T-helper 1 cell (primary cell): ENCODE measurements around the gene ERLEC1.
"Not testable (repeated sequence)": the region's sequence is repeated elsewhere in the genome, so short reads cannot be mapped to it uniquely, and the experiment has no call there.

Experiments used
- DNase-seq, 5 donors: peaks; one replicate each; pipeline ENCODE4 v3.0.0-alpha.2; 2012 to 2020

ERLEC1 gene

DNA sequence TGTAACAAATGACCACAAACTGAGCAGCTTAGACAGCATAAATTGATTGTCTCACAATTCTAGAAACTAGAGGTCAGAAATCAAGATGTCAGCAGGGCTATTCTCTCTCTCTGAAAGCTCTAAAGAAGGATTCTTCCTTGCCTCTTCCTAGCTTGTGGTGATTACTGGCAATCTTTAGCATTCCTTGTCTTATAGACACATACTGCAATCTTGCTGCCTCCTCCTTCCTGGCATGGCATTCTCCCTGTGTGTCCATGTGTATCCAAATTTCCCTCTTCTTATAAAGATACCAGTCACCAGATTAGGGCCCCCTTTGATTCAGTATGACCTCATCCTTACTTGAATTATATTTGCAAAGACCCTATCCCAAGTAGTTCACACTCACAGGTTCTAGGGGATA is 2.4 kb upstream of the ERLEC1 start:
- no peak for DNase-seq

DNA sequence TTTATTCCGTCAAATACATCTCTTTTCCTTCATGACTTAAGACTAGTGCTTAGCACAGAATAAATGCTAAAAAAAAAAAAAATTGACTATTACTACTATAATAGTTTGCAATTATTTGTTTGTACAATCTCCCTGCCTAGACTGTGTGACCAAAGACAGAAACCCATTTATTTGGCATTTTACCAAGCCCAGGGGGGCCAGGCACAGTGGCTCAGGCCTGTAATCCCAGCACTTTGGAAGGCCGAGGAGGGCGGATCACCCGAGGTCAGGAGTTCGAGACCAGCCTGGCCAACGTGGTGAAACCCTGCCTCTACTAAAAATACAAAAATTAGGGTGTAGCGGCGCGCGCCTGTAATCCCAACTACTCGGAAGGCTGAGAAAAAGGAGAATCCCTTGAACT is 1.5 kb upstream of the ERLEC1 start:
- DNase-seq: no peak

DNA sequence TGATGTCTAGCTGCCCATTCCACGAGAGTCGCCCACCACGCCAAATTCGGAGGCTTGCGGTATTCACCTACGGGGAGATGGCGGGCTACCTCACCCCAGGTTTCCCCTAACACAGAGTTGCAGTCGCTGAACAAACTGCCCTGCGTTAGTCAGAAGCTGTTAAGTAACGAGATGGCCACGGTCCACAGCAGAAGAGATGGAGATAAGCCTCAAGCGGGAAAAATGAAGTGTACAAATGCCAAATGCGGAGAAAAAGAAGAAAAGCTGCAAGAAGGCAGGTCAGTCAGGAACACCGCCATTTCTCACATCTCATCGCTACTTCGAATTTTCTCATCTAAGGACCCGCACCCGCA is 516 bp upstream of the ERLEC1 start:
- DNase-seq: peak in 3 of 5 donors; percentile 8 to 20 (median 18)

DNA sequence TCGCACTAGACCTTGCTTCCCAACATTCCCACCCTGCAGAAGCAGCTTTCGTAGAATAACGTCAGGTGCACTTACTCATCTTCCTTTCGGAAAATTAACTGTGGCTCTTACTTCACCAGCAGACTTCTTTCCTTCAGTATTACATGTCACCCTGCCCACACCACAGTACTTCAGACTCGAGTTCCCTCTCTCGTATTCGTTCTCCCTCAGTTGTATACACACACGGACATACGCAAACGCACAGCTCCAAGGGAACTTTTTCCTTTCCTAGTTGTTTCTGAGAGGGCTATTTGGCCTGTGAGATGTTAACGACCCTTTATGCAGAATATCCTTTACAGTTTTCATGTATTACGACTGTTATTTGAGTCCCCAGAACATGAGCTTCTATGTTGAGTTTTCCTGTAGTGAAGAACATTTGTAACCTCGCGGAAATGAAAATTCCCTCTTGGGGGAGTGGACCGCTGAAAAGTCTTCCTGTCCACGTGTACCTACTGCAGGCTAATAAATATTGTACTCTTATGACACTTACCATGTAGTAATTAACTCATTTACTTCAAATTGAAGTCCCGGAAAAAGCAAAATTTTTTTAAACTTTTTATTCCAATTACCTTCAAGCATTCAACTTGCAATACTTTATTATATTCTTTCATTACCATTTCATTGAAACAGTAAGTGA is 908 bp downstream of the ERLEC1 start:
- DNase-seq: no peak

DNA sequence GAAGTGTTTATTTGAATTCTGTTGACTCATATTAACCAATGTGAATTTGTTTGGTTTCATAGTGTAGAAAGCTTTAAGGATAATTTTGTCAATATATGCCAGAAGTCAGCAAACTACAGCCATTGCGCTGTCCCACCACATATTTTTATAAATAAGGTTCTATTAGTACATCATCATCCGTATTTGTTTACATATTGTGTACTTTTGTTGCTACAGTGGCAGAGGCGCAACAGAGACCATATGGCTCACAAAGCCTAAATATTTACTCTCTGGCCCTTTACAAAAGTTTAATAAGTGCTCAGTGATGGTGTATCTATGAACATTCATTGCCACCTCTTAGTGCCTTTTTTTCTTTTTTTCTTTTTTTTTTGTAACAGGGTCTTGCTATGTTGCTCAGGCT is 6.4 kb downstream of the ERLEC1 start:
- DNase-seq: no peak

DNA sequence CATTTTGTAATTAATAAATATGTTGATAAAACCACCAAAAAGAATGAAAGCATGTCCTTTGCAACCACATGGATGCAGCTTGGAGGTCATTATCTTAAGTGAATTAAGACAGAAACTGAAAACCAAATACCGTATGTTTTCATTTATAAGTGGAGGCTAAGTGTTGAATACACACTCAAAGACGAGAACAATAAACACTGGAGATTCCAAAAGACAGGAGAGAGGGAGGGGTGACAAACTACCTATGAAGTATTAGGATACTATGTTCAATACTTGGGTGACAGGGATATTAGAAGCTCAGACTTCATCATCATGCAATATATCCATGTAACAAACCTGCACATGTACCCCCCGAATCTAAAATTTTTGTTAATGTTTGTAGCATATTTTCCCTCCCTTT is 7.0 kb downstream of the ERLEC1 start:
- DNase-seq: no peak

DNA sequence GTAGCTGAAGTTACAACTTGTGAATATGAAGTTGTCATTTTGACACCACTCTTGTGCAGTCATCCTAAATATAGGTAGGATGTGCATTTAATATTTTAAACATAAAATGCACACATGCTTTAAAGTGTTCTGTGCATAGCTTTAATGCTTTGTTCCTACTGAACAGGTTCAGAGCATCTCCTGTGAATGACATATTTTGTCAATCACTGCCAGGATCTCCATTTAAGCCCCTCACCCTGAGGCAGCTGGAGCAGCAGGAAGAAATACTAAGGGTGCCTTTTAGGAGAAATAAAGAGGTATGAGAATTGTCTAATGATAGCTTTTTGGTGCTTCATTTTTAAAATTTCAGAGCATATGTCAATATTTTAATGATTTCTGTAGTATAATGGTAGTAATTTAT is 14.7 kb downstream of the ERLEC1 start:
- DNase-seq: no peak

DNA sequence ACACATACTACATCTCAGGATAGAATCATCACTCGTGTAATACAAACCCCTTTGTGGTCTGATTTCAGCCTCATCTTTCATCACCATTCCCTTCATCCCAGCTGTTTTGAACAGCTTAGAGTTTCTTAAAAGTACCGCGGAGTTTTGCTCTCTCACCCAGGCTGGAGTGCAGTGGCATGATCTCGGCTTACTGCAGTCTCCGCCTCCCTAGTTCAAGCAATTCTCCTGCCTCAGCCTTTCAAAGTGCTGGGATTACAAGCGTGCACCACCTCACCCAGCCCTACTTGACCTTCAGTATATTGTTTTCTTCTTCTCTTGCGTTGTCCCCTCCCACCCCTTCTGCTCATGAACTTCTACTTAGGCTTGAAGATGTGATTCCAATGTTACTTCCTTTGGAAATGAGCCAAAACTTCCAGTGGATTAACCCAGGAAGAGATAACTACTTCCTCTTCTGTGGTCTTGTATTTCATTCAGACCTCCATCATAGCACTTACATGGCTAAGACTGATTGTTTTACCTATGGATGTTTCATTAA is 15.8 kb downstream of the ERLEC1 start:
- no peak for DNase-seq

DNA sequence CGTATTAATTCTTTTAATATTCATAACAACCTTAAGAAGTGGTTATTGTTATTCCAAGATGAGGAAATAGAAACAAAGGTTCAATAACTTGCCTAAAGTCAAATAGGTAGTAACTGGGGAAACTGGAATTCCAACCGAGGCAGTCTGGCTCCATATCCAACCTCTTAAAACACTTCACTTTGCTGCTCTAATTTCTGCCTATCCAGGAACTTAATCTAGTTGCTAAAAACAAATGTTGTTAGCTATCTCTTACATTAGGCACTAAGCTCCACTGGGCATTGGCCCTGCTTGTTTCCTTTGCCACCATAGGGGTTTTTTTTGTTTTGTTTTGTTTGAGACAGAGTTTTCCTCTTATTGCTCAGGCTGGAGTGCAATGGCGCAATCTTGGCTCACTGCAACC is 24.8 kb downstream of the ERLEC1 start:
- DNase-seq: no peak

DNA sequence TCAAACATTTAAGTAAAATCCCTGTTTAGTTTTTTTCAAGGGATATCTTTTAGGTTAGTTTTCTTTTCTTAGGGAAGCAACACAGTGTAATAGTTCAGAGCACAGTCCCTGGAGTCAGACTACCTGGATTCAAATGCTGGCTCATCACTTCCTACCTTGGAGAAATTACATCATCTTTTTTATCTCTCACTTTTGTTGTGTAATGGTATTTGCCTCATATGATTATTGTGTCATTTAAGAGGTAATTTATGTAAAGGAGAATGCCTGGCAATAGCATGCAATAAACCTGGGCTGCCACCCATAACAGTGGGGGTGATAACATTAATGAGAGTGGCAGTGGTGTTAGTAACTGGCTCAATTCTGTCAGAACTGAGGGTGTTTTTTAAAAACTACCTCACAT is 26.3 kb downstream of the ERLEC1 start:
- no peak for DNase-seq

DNA sequence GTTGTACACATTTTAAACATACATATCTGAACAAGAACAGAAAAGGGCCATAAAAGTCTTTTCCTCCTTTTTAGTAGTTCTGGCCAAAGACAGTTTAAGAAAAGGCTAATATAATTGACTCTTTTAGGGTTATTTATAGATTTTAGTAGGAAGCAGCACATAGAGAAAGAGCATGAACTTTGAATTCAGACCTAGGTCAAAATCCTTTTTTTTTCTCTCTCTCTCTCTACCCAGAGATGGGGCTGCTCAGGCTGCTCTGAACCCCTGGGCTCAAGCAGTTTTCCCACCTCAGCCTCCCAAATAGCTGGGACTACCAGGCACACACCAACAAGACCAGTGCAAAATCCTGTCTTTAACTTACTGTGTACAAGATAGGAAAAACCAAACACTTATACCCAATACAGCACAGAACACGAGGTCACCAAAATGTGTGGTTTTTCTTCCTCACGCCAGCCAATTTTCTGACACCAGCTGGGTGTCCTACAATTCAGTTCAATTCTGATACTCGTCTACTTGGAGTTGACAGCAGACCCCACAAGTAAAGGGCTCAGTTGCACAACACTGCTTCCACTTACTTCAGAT is 32.1 kb downstream of the ERLEC1 start:
- DNase-seq: no peak

DNA sequence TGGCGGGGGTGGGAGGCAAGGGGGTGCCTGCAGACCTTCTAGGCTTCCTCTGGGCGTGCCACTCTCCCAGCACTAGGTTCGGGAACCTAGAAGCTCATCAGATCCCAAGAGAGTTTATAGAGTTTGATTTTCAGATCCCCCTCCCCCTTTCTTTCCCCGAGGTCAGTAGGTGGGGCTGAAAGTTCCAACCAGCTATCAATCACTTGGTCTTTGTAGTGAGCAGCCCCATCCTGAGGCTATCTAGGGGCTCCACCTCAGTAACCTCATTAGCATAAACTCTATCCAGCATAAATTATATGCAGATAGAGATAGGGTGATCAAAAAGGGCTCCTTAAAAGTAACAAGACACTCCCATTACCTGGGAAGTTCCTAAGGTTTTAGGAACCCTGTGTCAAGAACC is 32.8 kb downstream of the ERLEC1 start:
- no peak for DNase-seq

DNA sequence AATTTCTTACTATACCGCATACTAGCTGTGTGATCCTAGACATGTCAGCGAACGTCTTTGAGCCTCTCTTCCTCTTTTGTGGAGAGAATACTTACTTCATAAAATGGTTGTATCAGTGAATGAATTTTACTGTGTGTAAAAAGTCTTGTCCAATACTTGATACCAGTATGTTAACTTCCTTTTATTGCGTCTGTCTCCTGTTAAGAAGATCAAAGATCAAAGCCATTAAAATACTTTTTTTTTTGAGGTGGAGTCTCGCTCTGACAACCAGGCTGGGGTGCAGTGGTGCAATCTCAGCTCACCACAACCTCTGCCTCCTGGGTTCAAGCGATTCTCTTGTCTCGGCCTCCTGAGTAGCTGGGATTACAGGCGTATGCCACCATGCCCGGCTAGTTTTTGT is 33.2 kb downstream of the ERLEC1 start:
- no peak for DNase-seq

DNA sequence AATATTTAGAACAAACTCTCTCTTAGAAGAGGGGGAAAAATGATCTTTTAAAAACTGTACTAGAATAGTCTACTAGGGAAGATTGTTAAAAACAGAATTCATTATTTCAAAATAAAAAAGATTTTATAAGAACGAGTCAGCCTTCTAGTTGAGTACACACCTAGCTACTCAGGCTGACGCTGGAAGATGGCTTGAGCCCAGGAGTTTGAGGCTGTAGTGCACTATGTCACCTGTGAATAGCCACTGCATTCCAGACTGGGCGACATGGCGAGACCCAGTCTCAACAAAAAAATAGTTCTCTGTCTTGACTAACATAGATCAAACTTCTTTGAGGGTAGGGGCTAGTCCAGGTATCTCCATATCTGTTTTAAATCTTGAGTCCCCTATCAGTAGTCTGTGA is 33.9 kb downstream of the ERLEC1 start:
- no peak for DNase-seq

DNA sequence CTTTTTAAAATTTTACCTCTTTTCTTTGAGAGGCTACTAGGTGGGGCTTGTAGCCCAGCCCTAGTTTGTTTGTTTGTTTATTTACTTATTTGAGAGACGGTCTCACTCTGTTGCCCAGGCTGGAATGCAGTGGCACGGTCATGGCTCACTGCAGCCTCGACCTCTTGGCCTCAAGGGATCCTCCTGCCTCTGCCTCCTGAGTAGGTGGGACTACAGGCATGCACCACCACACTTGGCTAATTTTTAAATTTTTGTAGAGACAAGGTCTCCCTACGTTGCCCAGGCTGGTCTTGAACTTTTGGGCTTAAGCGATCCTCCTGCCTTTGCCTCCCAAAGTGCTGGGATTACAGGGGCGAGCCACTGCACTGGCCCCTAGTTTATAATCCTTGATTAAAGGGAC is 35.0 kb downstream of the ERLEC1 start:
- no peak for DNase-seq

DNA sequence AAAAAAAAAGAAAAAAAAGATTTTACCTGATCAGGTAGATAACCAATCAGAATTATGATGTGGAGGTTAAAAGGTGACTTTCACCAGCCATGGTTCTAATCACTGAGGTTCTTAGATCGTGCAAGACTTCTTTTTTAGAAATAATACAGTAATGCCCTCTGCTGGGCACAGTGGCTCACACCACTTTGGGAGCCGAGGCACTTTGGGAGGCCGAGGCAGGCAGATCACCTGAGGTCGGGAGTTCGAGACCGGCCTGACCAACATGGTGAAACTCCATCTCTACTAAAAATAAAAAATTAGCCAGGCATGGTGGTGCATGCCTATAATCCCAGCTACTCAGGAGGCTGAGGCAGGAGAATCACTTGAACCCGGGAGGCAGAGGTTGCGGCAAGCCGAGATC is 36.8 kb downstream of the ERLEC1 start:
- DNase-seq: peak in 1 of 5 donors; percentile 13

DNA sequence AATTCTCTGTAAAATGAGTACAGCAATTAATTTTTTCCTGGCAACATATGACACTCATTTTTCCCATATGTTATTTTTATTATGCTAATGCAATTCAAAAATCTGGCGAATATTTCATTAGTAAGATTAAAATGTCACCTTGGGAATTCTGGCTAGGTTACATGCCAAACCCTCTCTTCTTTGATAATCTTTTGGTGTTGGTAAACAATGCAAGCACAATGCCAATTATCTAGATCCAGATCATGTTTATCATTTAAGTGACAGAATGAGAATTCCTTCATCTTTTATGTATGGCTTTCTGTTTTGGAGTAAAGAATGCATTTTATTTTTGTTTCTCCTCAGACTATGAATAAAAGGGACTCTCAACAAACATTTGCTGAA is 39.2 kb downstream of the ERLEC1 start:
- no peak for DNase-seq

DNA sequence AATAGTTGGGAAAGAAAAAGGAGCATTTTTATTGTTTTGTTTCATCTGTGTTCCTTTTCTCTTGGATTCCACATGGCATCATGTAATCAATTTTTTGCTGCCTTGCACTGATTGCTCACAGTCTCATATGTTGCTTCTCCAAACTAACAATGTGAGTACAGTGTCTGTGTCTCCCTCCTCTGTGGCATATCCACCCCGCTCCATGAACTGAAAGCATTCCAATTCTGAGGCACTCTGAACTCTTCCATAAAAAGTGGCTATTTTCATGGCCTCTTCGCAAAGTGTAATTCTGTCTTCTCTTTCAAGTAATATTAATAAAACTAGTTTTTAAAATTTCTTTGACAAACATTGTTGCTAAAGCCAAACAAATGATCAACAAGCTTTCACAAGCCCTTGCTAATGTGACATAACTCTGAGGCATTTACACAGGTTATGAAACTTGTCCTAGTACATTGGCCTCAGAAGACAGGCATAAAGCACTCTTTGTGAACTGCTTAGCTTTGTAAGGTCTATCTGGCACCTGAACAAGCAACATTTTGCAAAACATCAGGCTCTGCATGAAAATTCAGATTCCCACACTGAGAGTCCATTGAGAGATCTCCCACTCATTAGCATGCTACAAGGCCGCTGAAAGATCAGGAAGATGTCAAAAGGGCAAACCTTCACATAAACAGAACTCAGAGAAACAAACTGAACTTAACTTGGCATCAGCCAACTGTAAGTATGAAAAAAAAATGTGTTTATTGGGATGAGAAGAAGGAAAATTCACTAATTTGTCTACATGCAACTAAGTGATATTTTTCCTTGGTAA is 39.9 kb downstream of the ERLEC1 start:
- no peak for DNase-seq

DNA sequence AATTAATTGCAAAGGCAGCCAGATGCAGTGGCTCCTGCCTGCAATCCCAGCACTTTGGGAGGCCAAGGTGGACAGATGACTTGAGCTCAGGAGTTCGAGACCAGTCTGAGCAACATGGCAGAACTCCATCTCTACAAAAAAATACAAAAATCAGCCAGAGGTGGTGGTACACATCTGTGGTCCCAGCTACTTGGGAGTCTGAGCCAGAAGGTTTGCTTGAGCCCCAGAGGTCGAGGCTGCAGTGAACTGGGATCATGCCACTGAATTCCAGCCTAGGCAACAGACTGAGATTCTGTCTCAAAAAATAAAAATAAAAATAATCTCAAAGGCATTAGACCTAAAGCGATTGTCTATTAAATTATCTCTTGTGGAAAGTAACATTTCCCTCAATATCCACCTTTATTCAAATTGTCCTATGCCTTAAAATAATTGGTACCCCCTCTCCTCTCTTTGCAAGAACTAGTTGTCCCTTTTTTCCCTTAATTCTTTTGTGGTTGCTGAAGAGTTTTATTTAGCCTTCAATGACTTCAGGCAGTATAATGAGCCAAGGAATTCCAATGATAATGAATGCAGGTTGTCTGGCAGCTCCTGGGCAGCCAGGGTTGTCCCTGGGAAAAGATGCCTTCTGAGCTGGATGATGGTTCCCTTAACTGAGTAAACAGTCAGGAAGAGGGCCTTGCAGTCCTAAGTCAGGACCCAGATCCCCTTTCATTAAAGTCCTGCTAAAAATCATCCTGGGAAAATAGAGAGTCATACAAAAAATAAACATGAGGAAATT is 40.7 kb downstream of the ERLEC1 start:
- DNase-seq: no peak

DNA sequence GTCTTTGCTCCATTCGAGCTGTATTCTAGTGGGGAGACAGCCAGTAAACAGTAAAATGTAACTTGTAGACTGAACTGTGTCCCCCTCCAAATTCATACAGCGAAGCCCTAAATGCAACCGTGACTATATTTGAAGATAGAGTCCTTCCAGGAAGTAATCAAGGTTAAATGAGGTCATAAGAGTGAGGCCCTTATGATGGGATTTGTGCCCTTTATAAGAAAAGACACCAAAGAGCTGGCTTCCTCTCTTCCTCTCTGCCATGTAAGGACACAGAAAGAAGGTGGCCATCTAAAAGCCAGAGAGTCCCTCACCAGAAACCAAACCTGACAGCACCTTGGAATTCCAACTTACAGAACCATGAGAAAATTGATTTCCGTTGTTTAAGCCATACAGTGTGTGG is 41.5 kb downstream of the ERLEC1 start:
- DNase-seq: no peak

DNA sequence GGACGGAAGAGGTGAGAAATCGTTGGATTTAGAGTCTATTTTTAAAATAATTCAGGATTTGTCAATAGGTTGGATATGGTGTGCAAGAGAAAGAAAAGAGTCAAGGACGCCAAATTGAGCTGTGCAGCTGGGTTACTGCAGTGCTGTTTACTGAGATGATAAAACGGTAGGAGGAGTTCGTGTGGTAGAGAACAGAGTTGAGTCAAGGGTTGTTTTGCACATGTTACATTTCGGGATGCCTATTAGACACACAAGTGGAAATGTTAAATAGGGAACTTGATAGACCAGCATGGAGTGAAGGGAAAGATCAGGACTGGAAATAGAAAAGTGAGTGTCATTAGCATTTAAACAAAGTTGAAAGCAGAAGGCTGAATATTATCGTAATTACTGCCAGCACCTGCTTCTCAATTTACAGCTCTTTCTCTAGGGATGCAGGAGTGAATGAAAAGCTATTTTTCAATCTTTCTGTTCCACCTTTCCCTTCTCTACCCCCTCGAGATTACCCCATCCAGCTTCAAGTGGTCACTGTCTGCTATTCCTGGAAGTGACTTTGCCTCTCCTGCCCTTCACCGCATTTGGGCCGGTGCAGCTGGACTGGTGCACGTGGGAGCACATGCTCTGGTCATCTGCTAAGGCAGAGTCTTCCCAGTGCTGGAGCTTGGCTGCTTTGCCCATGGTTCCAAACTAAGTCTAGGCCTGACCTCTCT is 42.6 kb downstream of the ERLEC1 start:
- no peak for DNase-seq

DNA sequence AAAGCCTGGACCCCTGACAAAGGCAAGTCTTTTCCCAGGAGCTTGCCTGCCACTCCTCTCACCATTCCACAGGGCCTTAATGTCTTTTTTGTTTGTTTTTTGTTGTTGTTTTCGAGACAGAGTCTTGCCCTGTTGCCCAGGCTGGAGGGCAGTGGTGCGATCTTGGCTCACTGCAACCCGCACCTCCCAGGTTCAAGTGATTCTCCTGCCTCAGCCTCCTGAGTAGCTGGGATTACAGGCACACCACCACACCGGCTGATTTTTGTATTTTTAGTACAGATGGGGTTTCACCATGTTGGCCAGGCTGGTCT is 43.1 kb downstream of the ERLEC1 start:
- not testable (repeated sequence) for DNase-seq

DNA sequence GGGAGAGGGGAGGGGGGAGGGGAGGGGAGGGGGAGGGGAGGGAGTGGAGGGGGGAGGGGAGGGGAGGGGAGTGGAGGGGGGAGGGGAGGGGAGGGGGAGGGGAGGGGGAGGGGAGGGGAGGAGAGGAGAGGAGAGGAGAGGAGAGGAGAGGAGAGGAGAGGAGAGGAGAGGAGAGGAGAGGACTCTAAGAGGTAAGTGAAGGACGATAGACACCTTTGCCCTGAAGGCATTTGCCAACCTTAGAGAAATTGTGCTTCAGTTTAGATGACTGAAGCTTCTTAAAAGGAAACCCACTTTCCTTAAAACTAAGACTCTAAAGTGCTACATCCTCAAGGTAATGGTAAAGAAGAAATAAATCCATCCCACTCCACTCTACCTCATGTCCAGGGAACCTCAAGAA is 53.7 kb downstream of the ERLEC1 start:
- no peak for DNase-seq
